OCI-LY3 (cell line): Measurements from ENCODE around the gene FOXI1.

ENCODE experiments used
- H2AFZ ChIP-seq: fragments of 200-600, 300-600 bp; shearing (Covaris generic); 2 replicates; pipeline ENCODE4 v1.6.0; 2014; ENCODE audit warnings: antibody characterized with exemption, low read depth, low read length
- H3K27ac ChIP-seq: fragments of 200-600, 300-600 bp; sonication (generic); 2 replicates; pipeline ENCODE4 v1.5.1; 2014; ENCODE audit warnings: mild to moderate bottlenecking, low read length, moderate library complexity, mixed read lengths
- H3K27me3 ChIP-seq: fragments of 200-600, 300-600 bp; sonication (generic); 2 replicates; pipeline ENCODE4 v1.6.1; 2014; ENCODE audit warnings: low read depth, low read length, mixed read lengths
- H3K36me3 ChIP-seq: fragments of 200-600, 300-600 bp; sonication (generic); replicated peaks from 2 replicates; pipeline ENCODE3; 2014; ENCODE audit warnings: low read depth, low read length, mixed read lengths
- H3K4me1 ChIP-seq: fragments of 300-600, 200-600 bp; sonication (generic); 2 replicates; pipeline ENCODE4 v1.6.1; 2014; ENCODE audit warnings: low read length, mixed read lengths
- H3K4me2 ChIP-seq: fragments of 200-600, 300-600 bp; sonication (generic); 2 replicates; pipeline ENCODE4 v1.6.1; 2014; ENCODE audit warnings: low read length, mixed read lengths
- H3K4me3 ChIP-seq: fragments of 300-600, 200-600 bp; sonication (generic); 2 replicates; pipeline ENCODE4 v1.5.1; 2014; ENCODE audit warnings: antibody characterized with exemption, mild to moderate bottlenecking, low read length, moderate library complexity
- H3K79me2 ChIP-seq: fragments of 300-600, 200-600 bp; shearing (Covaris generic); 2 replicates; pipeline ENCODE4 v1.6.1; 2014; ENCODE audit warnings: mild to moderate bottlenecking, low read length, mixed read lengths
- H3K9ac ChIP-seq: fragments of 300-600, 200-600 bp; shearing (Covaris generic); 2 replicates; pipeline ENCODE4 v1.6.0; 2014; ENCODE audit warnings: mild to moderate bottlenecking, low read length, moderate library complexity
- H3K9me3 ChIP-seq: fragments of 200-600, 300-600 bp; shearing (Covaris generic); 2 replicates; pipeline ENCODE4 v1.6.1; 2014; ENCODE audit warnings: low read length, mixed read lengths; ENCODE audit not compliant: insufficient read depth
- H4K20me1 ChIP-seq: fragments of 200-600, 300-600 bp; sonication (generic); 2 replicates; pipeline ENCODE4 v1.6.1; 2016; ENCODE audit warnings: low read length, mixed read lengths; ENCODE audit not compliant: insufficient read depth
- CTCF ChIP-seq: fragments of 200-600, 300-600 bp; sonication (generic); IDR thresholded peaks from 2 replicates; pipeline ENCODE4 v1.5.1; 2014; ENCODE audit warnings: antibody characterized with exemption, low read length, low read depth
- EZH2phosphoT487 ChIP-seq: fragments of 200-600 bp; shearing (Covaris generic); IDR thresholded peaks from 2 replicates; pipeline ENCODE4 v1.6.1; 2018; ENCODE audit warnings: antibody characterized with exemption, mixed run types, low read depth

FOXI1 gene

GRCh38 chr5:170100066-170100943 lies 5.4 kb upstream of the FOXI1 start:
- peak overlapping the region; percentile 21; the same call in 1 of the 2 replicates for H3K4me2 ChIP-seq

DNA sequence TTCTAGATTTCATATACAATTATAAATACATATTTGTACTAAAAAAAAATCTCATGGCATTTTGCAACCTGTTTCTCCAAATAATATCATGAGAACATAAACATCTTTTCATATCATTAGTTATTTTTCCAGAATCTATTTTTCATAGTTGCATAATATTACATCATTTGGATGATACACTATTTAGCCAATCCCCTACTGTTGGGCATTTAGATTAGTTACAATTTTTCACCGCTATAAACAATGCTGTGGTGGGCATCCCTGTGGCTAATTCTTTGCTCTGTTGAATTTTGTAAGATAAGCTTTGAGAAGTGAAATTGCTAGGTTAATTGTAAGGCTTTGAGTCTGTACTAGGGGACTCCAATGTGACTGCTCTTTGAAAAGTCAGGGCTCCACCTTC lies 2.2 kb upstream of the FOXI1 start:
- H3K27ac ChIP-seq, result no peak overlapping the region

More at GRCh38 chr5:170100066-170100943, 5.4 kb upstream of the FOXI1 start:
- TF ChIP-seq EZH2phosphoT487, result no peak
- TF ChIP-seq CTCF, result peak; percentile 94
- Histone ChIP-seq H3K27ac (no peak overlapping the region), H3K27me3 (no peaks in the 10 kb centered on the region; the same call in 1 of the 2 replicates), H4K20me1 (no peaks in the 10 kb centered on the region), H3K79me2 (no peaks in the 10 kb centered on the region), H3K36me3 (no peaks in the 10 kb centered on the region), H3K9me3 (peaks cover 4% of the 10 kb centered on the region; the same call in 1 of the 2 replicates), H3K4me1 (peaks cover 8% of the 10 kb centered on the region), H3K9ac (no peak overlapping the region), H2AFZ (no peak overlapping the region), H3K4me3 (no peak overlapping the region)

GRCh38 chr5:170104299-170104698 lies 1.4 kb upstream of the FOXI1 start:
- no peak for TF ChIP-seq CTCF
- TF ChIP-seq EZH2phosphoT487, result no peak
- Histone ChIP-seq H3K36me3 (no peaks in the 10 kb centered on the region), H3K27ac (no peak overlapping the region), H3K9me3 (peaks cover 2% of the 10 kb centered on the region; the same call in 1 of the 2 replicates), H3K4me2 (no peak overlapping the region), H3K79me2 (no peaks in the 10 kb centered on the region), H3K4me1 (peaks cover 15% of the 10 kb centered on the region), H4K20me1 (no peaks in the 10 kb centered on the region), H3K9ac (no peak overlapping the region), H3K27me3 (no peaks in the 10 kb centered on the region; the same call in 1 of the 2 replicates), H3K4me3 (no peak overlapping the region), H2AFZ (no peak overlapping the region)

More for the DNA sequence above, 2.2 kb upstream of the FOXI1 start:
- H3K9ac ChIP-seq, result no peak overlapping the region
- H3K4me1 ChIP-seq, result peaks cover 15% of the 10 kb centered on the region
- H4K20me1 ChIP-seq, result no peaks in the 10 kb centered on the region
- H3K4me3 ChIP-seq, result no peak overlapping the region
- H3K27me3 ChIP-seq, result no peaks in the 10 kb centered on the region; the same call in 1 of the 2 replicates
- TF ChIP-seq EZH2phosphoT487 (no peak), CTCF (no peak)
- H3K36me3 ChIP-seq, result no peaks in the 10 kb centered on the region
- no peak overlapping the region for H2AFZ ChIP-seq
- no peaks in the 10 kb centered on the region for H3K79me2 ChIP-seq
- H3K4me2 ChIP-seq, result no peak overlapping the region
- H3K9me3 ChIP-seq, result peaks cover 4% of the 10 kb centered on the region; the same call in 1 of the 2 replicates

- Histone ChIP-seq H4K20me1 (no peaks in the 10 kb centered on the region), H3K27me3 (no peaks in the 10 kb centered on the region), H3K4me3 (no peak overlapping the region), H3K9ac (no peak overlapping the region), H3K36me3 (no peaks in the 10 kb centered on the region), H3K4me1 (peaks cover 15% of the 10 kb centered on the region), H2AFZ (no peak overlapping the region), H3K79me2 (no peaks in the 10 kb centered on the region), H3K4me2 (0 out of 2 replicates have a peak overlapping the region, but pooled peaks have one; percentile 76), H3K27ac (no peak overlapping the region), H3K9me3 (no peaks in the 10 kb centered on the region)
- TF ChIP-seq EZH2phosphoT487 (no peak), CTCF (no peak)
These were observed 987 bp upstream of the FOXI1 start for GRCh38 chr5:170104710-170105109.
